Stimulated activated naive B cell treated with anti-CD40 and anti-IgM and Interleukin-4, amounts not matched to agents 10 μg/mL and 1 μg/mL and 100 μg/mL, for 72 hours (primary cell): ENCODE measurements around the gene RNU6-1.

Experiments used
- ATAC-seq, 2 donors: fragments of 150-1000 bp; cut with Tn5 transposase; replicated peaks; 2 replicates each; pipeline ENCODE4 v1.10.0; 2021; ENCODE audit warnings: moderate library complexity in 1 of 2
- DNase-seq: peaks from one replicate; pipeline ENCODE4 v3.0.0; 2021
- H3K27ac Mint-ChIP-seq: one replicate; pipeline ENCODE4 v1.8.0; 2022; ENCODE audit warnings: mild to moderate bottlenecking, mixed read lengths
- H3K27me3 Mint-ChIP-seq, 2 donors: one replicate each; pipeline ENCODE4 v1.8.0; 2022; ENCODE audit warnings: mixed read lengths in 2 of 2
- H3K36me3 Mint-ChIP-seq, 2 donors: one replicate each; pipeline ENCODE4 v1.8.0; 2022; ENCODE audit warnings: mixed read lengths in 2 of 2, mild to moderate bottlenecking in 1 of 2
- H3K4me1 Mint-ChIP-seq, 2 donors: one replicate each; pipeline ENCODE4 v1.8.0; 2022; ENCODE audit warnings: mixed read lengths in 2 of 2, mild to moderate bottlenecking in 1 of 2
- H3K4me3 Mint-ChIP-seq, 2 donors: one replicate each; pipeline ENCODE4 v1.8.0; 2022; ENCODE audit warnings: mild to moderate bottlenecking in 2 of 2, mixed read lengths in 2 of 2, moderate library complexity in 1 of 2
- H3K9me3 Mint-ChIP-seq, 2 donors: one replicate each; pipeline ENCODE4 v1.8.0; 2022; ENCODE audit warnings: mixed read lengths in 2 of 2, mild to moderate bottlenecking in 1 of 2

The RNU6-1 gene

DNA sequence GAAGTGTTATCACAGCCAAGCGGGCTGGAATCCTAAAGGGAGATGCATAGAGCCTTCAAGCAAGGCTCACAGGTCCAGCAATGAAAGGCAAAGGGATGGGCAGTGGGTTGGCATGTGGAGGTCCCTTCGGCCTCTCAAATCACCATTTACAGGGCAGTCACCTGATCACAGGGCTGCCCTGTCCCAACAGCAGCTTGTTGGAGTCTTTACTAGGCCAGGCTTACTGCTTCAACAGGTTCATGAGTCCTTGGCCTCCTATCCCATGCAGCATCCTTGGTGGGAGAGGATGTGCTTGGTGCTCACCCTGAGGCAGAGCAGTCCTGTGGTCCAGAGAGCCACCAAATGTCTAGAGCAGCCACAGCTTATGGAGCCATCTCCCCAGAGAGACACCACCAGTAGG is 38.7 kb downstream of the RNU6-1 start:
- H3K27ac Mint-ChIP-seq = no peak overlapping the region
- H3K36me3 Mint-ChIP-seq = peaks cover 7 to 16% of the 10 kb centered on the region in 2 donors
- ATAC-seq = no peak
- H3K4me1 Mint-ChIP-seq = peaks cover 13 to 16% of the 10 kb centered on the region in 2 donors
- H3K9me3 Mint-ChIP-seq = no peaks in the 10 kb centered on the region
- no peak for DNase-seq
- no peaks in the 10 kb centered on the region for H3K27me3 Mint-ChIP-seq
- H3K4me3 Mint-ChIP-seq = no peak overlapping the region

DNA sequence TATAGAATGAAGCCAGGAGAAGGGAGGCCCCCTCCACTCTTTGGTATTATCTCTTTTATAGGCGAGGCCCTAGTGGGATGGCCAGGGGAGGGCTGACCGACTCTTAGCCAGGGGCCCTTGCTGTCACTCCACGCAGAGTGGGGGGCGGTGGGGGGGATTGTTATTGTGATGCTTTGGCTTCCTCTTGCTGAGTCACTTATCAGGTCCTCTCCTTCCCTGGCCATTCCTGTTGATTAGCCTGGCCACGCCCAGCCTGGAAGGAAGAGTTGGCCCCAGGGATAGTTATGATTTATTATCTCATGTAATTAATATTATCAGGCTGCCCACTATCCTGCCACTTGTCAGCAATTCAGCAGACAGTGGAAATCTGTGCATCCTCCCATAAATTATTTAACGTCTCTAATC is 40.0 kb downstream of the RNU6-1 start:
- ATAC-seq (no peak), DNase-seq (no peak)
- Mint-ChIP-seq H3K36me3 (peaks cover 13 to 27% of the 10 kb centered on the region in 2 donors), H3K4me3 (no peak overlapping the region), H3K9me3 (peaks cover 3 to 5% of the 10 kb centered on the region in 2 donors), H3K4me1 (peaks cover 10 to 18% of the 10 kb centered on the region in 2 donors), H3K27ac (no peak overlapping the region), H3K27me3 (no peaks in the 10 kb centered on the region)

- DNase-seq (no peak), ATAC-seq (no peak)
- Mint-ChIP-seq H3K27me3 (no peaks in the 10 kb centered on the region), H3K36me3 (peaks cover 13 to 26% of the 10 kb centered on the region in 2 donors), H3K27ac (peak overlapping the region; percentile 15), H3K4me3 (no peak overlapping the region), H3K4me1 (peaks cover 4 to 5% of the 10 kb centered on the region in 2 donors), H3K9me3 (peaks cover 3 to 5% of the 10 kb centered on the region in 2 donors)
Measured at GRCh38 chr15:67796196-67797127, 43.4 kb downstream of the RNU6-1 start.

GRCh38 chr15:67794832-67795574 is 44.8 kb downstream of the RNU6-1 start:
- ATAC-seq (no peak), DNase-seq (no peak)
- Mint-ChIP-seq H3K27me3 (no peaks in the 10 kb centered on the region), H3K4me1 (peaks cover 6 to 9% of the 10 kb centered on the region in 2 donors), H3K36me3 (peaks cover 14 to 35% of the 10 kb centered on the region in 2 donors), H3K27ac (no peak overlapping the region), H3K4me3 (no peak overlapping the region), H3K9me3 (peaks cover 3 to 5% of the 10 kb centered on the region in 2 donors)

DNA sequence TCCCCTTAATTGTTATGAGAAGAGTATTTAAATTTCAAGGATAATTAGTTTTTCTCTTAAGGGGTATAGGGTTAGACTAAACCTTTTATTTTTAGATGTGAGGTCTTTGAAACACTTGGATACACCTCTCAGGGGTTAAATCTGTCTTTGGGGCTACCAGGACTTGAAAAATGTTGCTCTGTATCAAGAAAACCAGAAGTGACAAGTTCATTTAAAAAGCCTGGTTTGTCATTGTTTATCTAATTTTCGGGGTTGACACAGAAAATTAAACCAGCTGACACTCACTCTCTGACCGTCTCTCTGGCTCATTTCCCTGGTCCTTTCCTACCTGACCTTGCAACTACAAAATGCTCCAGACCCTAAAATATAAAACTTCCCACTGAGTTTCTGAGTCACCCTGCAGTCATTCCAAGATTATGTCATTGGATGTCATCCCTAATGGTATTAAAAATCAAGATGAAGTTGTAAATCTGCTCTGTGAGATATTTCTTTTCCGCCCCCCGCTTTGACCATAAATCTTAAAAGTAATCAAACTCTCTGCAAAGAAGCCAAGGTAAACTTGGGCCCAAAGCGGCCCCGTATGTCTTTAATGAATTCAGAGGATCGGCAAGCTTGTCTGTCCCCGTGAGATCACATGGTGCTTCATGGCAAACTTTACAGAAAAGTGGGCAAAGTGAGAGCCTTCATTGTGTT is 47.4 kb downstream of the RNU6-1 start:
- H3K9me3 Mint-ChIP-seq = peaks cover 3 to 5% of the 10 kb centered on the region in 2 donors
- ATAC-seq = no peak
- peaks cover 11 to 27% of the 10 kb centered on the region in 2 donors for H3K36me3 Mint-ChIP-seq
- H3K27me3 Mint-ChIP-seq = no peaks in the 10 kb centered on the region
- no peak for DNase-seq
- no peak overlapping the region for H3K4me3 Mint-ChIP-seq
- H3K27ac Mint-ChIP-seq = no peak overlapping the region
- H3K4me1 Mint-ChIP-seq = peaks cover 6 to 9% of the 10 kb centered on the region in 2 donors

- ATAC-seq = no peak
- Mint-ChIP-seq H3K9me3 (peaks cover 3 to 5% of the 10 kb centered on the region in 2 donors), H3K27ac (no peak overlapping the region), H3K4me1 (peaks cover 10 to 18% of the 10 kb centered on the region in 2 donors), H3K36me3 (peaks cover 11 to 28% of the 10 kb centered on the region in 2 donors), H3K4me3 (no peak overlapping the region), H3K27me3 (no peaks in the 10 kb centered on the region)
- no peak for DNase-seq
Measured at GRCh38 chr15:67790610-67791319, 49.1 kb downstream of the RNU6-1 start.
